ENCODE results near the gene CPNE2.

CPNE2 gene

GRCh38 chr16:57123974-57124674, 31.7 kb downstream of the CPNE2 start:
- no peak overlapping the region for H3K27ac ChIP-seq

GRCh38 chr16:57125376-57125775, 33.0 kb downstream of the CPNE2 start:
- no peak for TF ChIP-seq CTCF (IDR thresholded peaks at IDR 0.05)
- H3K36me3 ChIP-seq (ENCODE audit: control insufficient read depth, insufficient read depth, low read length): no peaks in the 10 kb centered on the region

More at GRCh38 chr16:57123974-57124674, 31.7 kb downstream of the CPNE2 start:
- no peak overlapping the region for H3K9ac ChIP-seq
- H3K79me2 ChIP-seq: no peaks in the 10 kb centered on the region
- no peaks in the 10 kb centered on the region for H3K9me3 ChIP-seq (ENCODE audit: control insufficient read depth, low read length)
- H3K4me1 ChIP-seq: no peaks in the 10 kb centered on the region
- no peak for TF ChIP-seq CTCF (IDR thresholded peaks at IDR 0.05)
- no peak overlapping the region for H2AFZ ChIP-seq
- H3K36me3 ChIP-seq (ENCODE audit: control insufficient read depth, insufficient read depth, low read length): no peaks in the 10 kb centered on the region
- no peak overlapping the region for H3K4me3 ChIP-seq (ENCODE audit: low read depth, low read length)
- H3K4me2 ChIP-seq (ENCODE audit: low read length): no peak overlapping the region
- H3K27me3 ChIP-seq (ENCODE audit: control insufficient read depth, insufficient read depth, low read length): no peaks in the 10 kb centered on the region

GRCh38 chr16:57125969-57126368, 33.6 kb downstream of the CPNE2 start:
- no peak overlapping the region for H3K9ac ChIP-seq

More at GRCh38 chr16:57125376-57125775, 33.0 kb downstream of the CPNE2 start:
- no peaks in the 10 kb centered on the region for H3K9me3 ChIP-seq (ENCODE audit: control insufficient read depth, low read length)
- H3K4me3 ChIP-seq (ENCODE audit: low read depth, low read length): no peak overlapping the region
- no peak overlapping the region for H2AFZ ChIP-seq
- no peaks in the 10 kb centered on the region for H3K27me3 ChIP-seq (ENCODE audit: control insufficient read depth, insufficient read depth, low read length)
- H3K27ac ChIP-seq: no peak overlapping the region
- H3K4me1 ChIP-seq: no peaks in the 10 kb centered on the region
- H3K9ac ChIP-seq: no peak overlapping the region
- H3K79me2 ChIP-seq: no peaks in the 10 kb centered on the region
- H3K4me2 ChIP-seq (ENCODE audit: low read length): no peak overlapping the region

GRCh38 chr16:57126411-57126810, 34.0 kb downstream of the CPNE2 start:
- no peaks in the 10 kb centered on the region for H3K27me3 ChIP-seq (ENCODE audit: control insufficient read depth, insufficient read depth, low read length)
- TF ChIP-seq CTCF (IDR thresholded peaks at IDR 0.05): no peak
- no peak overlapping the region for H3K9ac ChIP-seq
- H3K4me1 ChIP-seq: no peaks in the 10 kb centered on the region
- no peak overlapping the region for H2AFZ ChIP-seq
- H3K79me2 ChIP-seq: no peaks in the 10 kb centered on the region
- H3K27ac ChIP-seq: no peak overlapping the region
- no peaks in the 10 kb centered on the region for H3K36me3 ChIP-seq (ENCODE audit: control insufficient read depth, insufficient read depth, low read length)
- H3K4me2 ChIP-seq (ENCODE audit: low read length): no peak overlapping the region
- no peaks in the 10 kb centered on the region for H3K9me3 ChIP-seq (ENCODE audit: control insufficient read depth, low read length)
- no peak overlapping the region for H3K4me3 ChIP-seq (ENCODE audit: low read depth, low read length)

More at GRCh38 chr16:57125969-57126368, 33.6 kb downstream of the CPNE2 start:
- no peaks in the 10 kb centered on the region for H3K36me3 ChIP-seq (ENCODE audit: control insufficient read depth, insufficient read depth, low read length)
- no peak overlapping the region for H2AFZ ChIP-seq
- TF ChIP-seq CTCF (IDR thresholded peaks at IDR 0.05): no peak
- no peaks in the 10 kb centered on the region for H3K79me2 ChIP-seq
- H3K27me3 ChIP-seq (ENCODE audit: control insufficient read depth, insufficient read depth, low read length): no peaks in the 10 kb centered on the region
- H3K4me3 ChIP-seq (ENCODE audit: low read depth, low read length): no peak overlapping the region
- H3K27ac ChIP-seq: no peak overlapping the region
- H3K4me2 ChIP-seq (ENCODE audit: low read length): no peak overlapping the region
- no peaks in the 10 kb centered on the region for H3K4me1 ChIP-seq
- H3K9me3 ChIP-seq (ENCODE audit: control insufficient read depth, low read length): no peaks in the 10 kb centered on the region

Data from parathyroid adenoma (tissue), 2 donors.